GM19397 (cell line): Measurements from ENCODE around the gene RPS6KA5.
"Not testable (repeated sequence)": the region's sequence is repeated elsewhere in the genome, so short reads cannot be mapped to it uniquely, and the experiment has no call there.

Experiments used
- ATAC-seq: cut with Tn5 transposase; IDR thresholded peaks from one replicate; pipeline ENCODE4 v1.9.1; 2021; ENCODE audit warnings: mild to moderate bottlenecking, moderate library complexity; ENCODE audit not compliant: unreplicated experiment

The RPS6KA5 gene

GRCh38 chr14:91060351-91061055 is at the start of gene RPS6KA5:
TSS of gene RPS6KA5 (minus strand) at chr14:91060641. CDS start at chr14:91060434, 207 bp downstream.
- ATAC-seq: peak; percentile 85

GRCh38 chr14:91108941-91109611 is 48.6 kb upstream of the RPS6KA5 start:
- no peak for ATAC-seq

- ATAC-seq: no peak
These were observed 42.7 kb upstream of the RPS6KA5 start for GRCh38 chr14:91103116-91103515.

- ATAC-seq: no peak
These were observed 39.7 kb upstream of the RPS6KA5 start for GRCh38 chr14:91100102-91100501.

- no peak for ATAC-seq
These were observed 38.1 kb upstream of the RPS6KA5 start for GRCh38 chr14:91098591-91098990.

- ATAC-seq: not testable (repeated sequence)
These were observed 37.2 kb upstream of the RPS6KA5 start for GRCh38 chr14:91097657-91098056.

GRCh38 chr14:91095178-91095577 is 34.7 kb upstream of the RPS6KA5 start:
- ATAC-seq: no peak

GRCh38 chr14:91094772-91095171 is 34.3 kb upstream of the RPS6KA5 start:
- ATAC-seq: no peak

GRCh38 chr14:91093743-91094472 is 33.5 kb upstream of the RPS6KA5 start:
- ATAC-seq: not testable (repeated sequence)

- no peak for ATAC-seq
These were observed 31.6 kb upstream of the RPS6KA5 start for GRCh38 chr14:91092073-91092472.

GRCh38 chr14:91090743-91091142 is 30.3 kb upstream of the RPS6KA5 start:
- no peak for ATAC-seq

- no peak for ATAC-seq
These were observed 29.6 kb upstream of the RPS6KA5 start for GRCh38 chr14:91089958-91090535.

- ATAC-seq: no peak
These were observed 28.3 kb upstream of the RPS6KA5 start for GRCh38 chr14:91088585-91089235.

GRCh38 chr14:91087470-91087869 is 27.0 kb upstream of the RPS6KA5 start:
- not testable (repeated sequence) for ATAC-seq

- ATAC-seq: no peak
These were observed 24.1 kb upstream of the RPS6KA5 start for GRCh38 chr14:91084516-91084915.

GRCh38 chr14:91082282-91082681 is 21.8 kb upstream of the RPS6KA5 start:
- ATAC-seq: no peak

GRCh38 chr14:91080071-91080470 is 19.6 kb upstream of the RPS6KA5 start:
- ATAC-seq: no peak

GRCh38 chr14:91078095-91078737 is 17.8 kb upstream of the RPS6KA5 start:
- no peak for ATAC-seq

- no peak for ATAC-seq
These were observed 15.1 kb upstream of the RPS6KA5 start for GRCh38 chr14:91075553-91075952.

- ATAC-seq: no peak
These were observed 10.1 kb upstream of the RPS6KA5 start for GRCh38 chr14:91070572-91070971.
